HEK293T (cell line): ENCODE measurements around the gene GINS1.

Experiments used
- BHLHE40 ChIP-seq: fragments of 450-650 bp; IDR thresholded peaks from 2 replicates; pipeline ENCODE4 v1.6.1; 2016; ENCODE audit warnings: mild to moderate bottlenecking, moderate library complexity, borderline replicate concordance
- CTBP1 ChIP-seq: fragments of 450-650 bp; IDR thresholded peaks from 2 replicates; pipeline ENCODE4 v1.6.1; 2016; ENCODE audit warnings: borderline replicate concordance
- ELF4 ChIP-seq: fragments of 450-650 bp; IDR thresholded peaks from 2 replicates; pipeline ENCODE4 v1.6.1; 2017; ENCODE audit warnings: antibody characterized with exemption
- FOXA1 ChIP-seq: fragments of 450-650 bp; IDR thresholded peaks from 2 replicates; pipeline ENCODE4 v1.6.1; 2016; ENCODE audit warnings: mild to moderate bottlenecking
- FOXM1 ChIP-seq: fragments of 450-650 bp; IDR thresholded peaks from 2 replicates; pipeline ENCODE4 v1.6.1; 2017; ENCODE audit warnings: mild to moderate bottlenecking, borderline replicate concordance
- L3MBTL2 ChIP-seq: fragments of 450-650 bp; conservative IDR thresholded peaks from 2 replicates; pipeline ENCODE4 v1.6.1; 2016; ENCODE audit warnings: mild to moderate bottlenecking
- NFRKB ChIP-seq: fragments of 450-650 bp; IDR thresholded peaks from 2 replicates; pipeline ENCODE4 v1.6.1; 2016; ENCODE audit warnings: mild to moderate bottlenecking, moderate library complexity
- SP1 ChIP-seq: fragments of 450-650 bp; IDR thresholded peaks from 2 replicates; pipeline ENCODE4 v1.6.1; 2017
- SUZ12 ChIP-seq: fragments of 450-650 bp; IDR thresholded peaks from 2 replicates; pipeline ENCODE4 v1.6.1; 2016; ENCODE audit warnings: mild to moderate bottlenecking
- TARDBP ChIP-seq: fragments of 450-650 bp; IDR thresholded peaks from 2 replicates; pipeline ENCODE4 v1.6.1; 2016

GRCh38 chr20:25480156-25480555, 72.7 kb downstream of the GINS1 start:
- TF ChIP-seq ELF4 (no peak), NFRKB (no peak), SUZ12 (no peak), TARDBP (no peak), L3MBTL2 (no peak), FOXM1 (no peak), CTBP1 (no peak), BHLHE40 (no peak), SP1 (no peak), FOXA1 (no peak)
